ENCODE results near the gene RBM4B. TPM values are rescaled to one million over a fixed set of nuclear protein-coding genes. Genes with fewer than 3 reads are reported as not detected.

RBM4B gene
- total and polyA plus RNA-seq, 2 of the 13 experiments (the other 11 are each of a cell fraction or from before 2014, with no cell fraction given) = 25.8 to 32.4 TPM

GRCh38 chr11:66617155-66617834 is 60.4 kb downstream of the RBM4B start (continued):
- TF ChIP-seq MNT (IDR thresholded peaks at IDR 0.05) (no peak), MYPOP (CRISPR knock-in tag; IDR thresholded peaks at IDR 0.05) (no peak)

GRCh38 chr11:66616379-66617154 is 61.1 kb downstream of the RBM4B start, which contains the start of gene RBM14:
TSS of gene RBM14 (plus strand) at chr11:66616630. CDS start at chr11:66616721, 91 bp downstream.
- TSS peak; percentile 57 for BruUV-seq (replicated peaks)
- ChIA-PET POLR2A (interaction anchor here (0.6 to 10.6 kb wide), 22 partner anchors 8 to 304 kb away, joined by 3 to 211 read pairs (median 5); partner anchors contain the start of genes ACTN3, BBS1, CCDC87 and CCS), CTCF (ENCODE audit: low intra/inter-chr PET ratio, low total read pairs) (no interaction called here)
- Histone ChIP-seq H3K9me3 (ENCODE audit: low read length) (no peaks in the 10 kb centered on the region), H3K4me2 (ENCODE audit: low read depth, low read length) (peak within 1 kb of the TSS; percentile 93), H3K4me3 (replicated peaks in 1 of 3; ENCODE audit: insufficient read depth in 1 of 3, low read depth in 2 of 3, low read length in 3 of 3) (peak within 1 kb of the TSS; percentile 89 to 93 (median 92)), H3K27me3 (ENCODE audit: control insufficient read depth in 1 of 2, insufficient read depth in 2 of 2, low read length in 2 of 2) (no peaks in the 10 kb centered on the region; a peak in 1 of 5 replicates), H2AFZ (ENCODE audit: low read length) (no peak within 1 kb of the TSS), H3K79me2 (ENCODE audit: insufficient read depth, low read length) (peaks cover 49% of the 10 kb centered on the region), H3K27ac (ENCODE audit: extremely low read length, insufficient read depth, low read length) (peak within 1 kb of the TSS; percentile 89), H3K4me1 (ENCODE audit: insufficient read depth, low read length) (peaks cover 44% of the 10 kb centered on the region), H4K20me1 (ENCODE audit: insufficient read depth, low read length) (peaks cover 48% of the 10 kb centered on the region), H3K36me3 (replicated peaks in 1 of 2; ENCODE audit: control insufficient read depth in 1 of 2, insufficient read depth in 2 of 2, low read length in 2 of 2) (peaks cover 0 to 16% of the 10 kb centered on the region in 2 experiments; a peak in 3 of 5 replicates), H3K9ac (ENCODE audit: insufficient read depth, low read depth, low read length) (peak within 1 kb of the TSS; percentile 94)
- ATAC-seq (peak; percentile 96), FAIRE-seq (peak; percentile 37), DNase-seq (ENCODE audit: low spot score) (peak; percentile 99)
- WGBS (ENCODE audit: low lambda C conversion rate) = 3% methylated on average over 36 of the region's 90 CpGs
- intact Hi-C loops (cut with micrococcal nuclease; ENCODE audit: unreplicated experiment) (loop anchor here (2.0 kb wide), 1 partner anchor 24 kb away; the partner anchor contains the start of genes CCDC87 and CCS), in situ Hi-C loops (cut with HindIII; ENCODE audit: extremely low pct_ligation_motif_present, low pct_unique_long_range_greater_than_20kb) (no loop called here)
- TF ChIP-seq ATF4 (CRISPR knock-in tag; IDR thresholded peaks at IDR 0.05) (peak in 1 of 2 experiments; percentile 55; a peak in 1 of 4 replicates), ZNF563 (CRISPR knock-in tag; IDR thresholded peaks at IDR 0.05) (peak; percentile 8; the same call in 1 of the 2 replicates), SMARCC2 (IDR thresholded peaks at IDR 0.05) (no peak), RFX1 (IDR thresholded peaks at IDR 0.05) (no peak), RAD21 (CRISPR knock-in tag; IDR thresholded peaks at IDR 0.05) (0 out of 2 replicates have a peak, but pooled peaks have one; percentile 15), MYC (CRISPR knock-in tag; IDR thresholded peaks at IDR 0.05; ENCODE audit: borderline replicate concordance) (peak; percentile 65), FOXP4 (CRISPR knock-in tag; IDR thresholded peaks at IDR 0.05) (peak; percentile 46; the same call in 1 of the 2 replicates), REST (IDR thresholded peaks at IDR 0.05; ENCODE audit: borderline replicate concordance in 1 of 2, low read depth in 1 of 2, low read length in 2 of 2) (no peak; a peak in 1 of 4 replicates)

All from HepG2 (cell line).